Liver (tissue), 3 donors: ENCODE data around the gene EPB41L3.

Experiments used
- FOXA1 ChIP-seq: IDR thresholded peaks from 2 replicates; pipeline ENCODE4 v1.6.1; 2016; ENCODE audit warnings: antibody characterized with exemption
- RAD21 ChIP-seq, 2 donors: IDR thresholded peaks; 2 replicates each; pipeline ENCODE4 v1.6.1; 2016; ENCODE audit warnings: antibody characterized with exemption in 2 of 2, mild to moderate bottlenecking in 2 of 2
- SP1 ChIP-seq: IDR thresholded peaks from 2 replicates; pipeline ENCODE4 v1.6.1; 2018; ENCODE audit warnings: antibody characterized with exemption, mild to moderate bottlenecking
- TF ChIP-seq, protein P1 (sequence below): fragments of 150-350 bp; IDR thresholded peaks from 2 replicates; pipeline ENCODE4 v1.5.1; 2017; ENCODE audit warnings: improper control_type of control experiment, low read depth, low read length; ENCODE audit not compliant: missing input control
- TF ChIP-seq, protein P2 (sequence below): IDR thresholded peaks from 2 replicates; pipeline ENCODE4 v1.6.1; 2016; ENCODE audit warnings: antibody characterized with exemption
- TF ChIP-seq, protein P3 (sequence below): IDR thresholded peaks from 2 replicates; pipeline ENCODE4 v1.6.1; 2016; ENCODE audit warnings: antibody characterized with exemption, mild to moderate bottlenecking
- donor health status: healthy.
- donor health status: healthy.

DNA sequence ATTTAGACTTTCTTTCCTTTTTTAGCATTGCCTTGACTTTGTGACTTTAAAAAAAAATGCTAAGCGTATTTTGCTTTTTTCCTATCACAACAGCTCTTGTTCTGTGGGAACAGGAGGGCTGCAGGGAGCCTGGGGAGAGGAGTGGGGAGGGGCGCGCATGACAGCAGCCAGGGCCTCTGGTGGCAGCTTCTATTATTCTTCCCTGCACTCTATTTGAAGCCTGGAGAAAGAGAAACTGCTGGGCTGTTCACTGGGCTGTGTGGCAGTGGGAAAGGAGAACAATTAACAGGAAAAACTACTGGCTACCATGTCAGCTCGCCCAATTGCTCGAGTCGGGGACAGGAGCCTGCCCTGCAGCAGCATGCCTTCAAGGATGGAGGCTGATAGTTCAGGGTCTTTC is 129.3 kb downstream of the EPB41L3 start:
- TF ChIP-seq RAD21 (IDR thresholded peaks at IDR 0.05) = no peak
- TF ChIP-seq, protein P1, sequence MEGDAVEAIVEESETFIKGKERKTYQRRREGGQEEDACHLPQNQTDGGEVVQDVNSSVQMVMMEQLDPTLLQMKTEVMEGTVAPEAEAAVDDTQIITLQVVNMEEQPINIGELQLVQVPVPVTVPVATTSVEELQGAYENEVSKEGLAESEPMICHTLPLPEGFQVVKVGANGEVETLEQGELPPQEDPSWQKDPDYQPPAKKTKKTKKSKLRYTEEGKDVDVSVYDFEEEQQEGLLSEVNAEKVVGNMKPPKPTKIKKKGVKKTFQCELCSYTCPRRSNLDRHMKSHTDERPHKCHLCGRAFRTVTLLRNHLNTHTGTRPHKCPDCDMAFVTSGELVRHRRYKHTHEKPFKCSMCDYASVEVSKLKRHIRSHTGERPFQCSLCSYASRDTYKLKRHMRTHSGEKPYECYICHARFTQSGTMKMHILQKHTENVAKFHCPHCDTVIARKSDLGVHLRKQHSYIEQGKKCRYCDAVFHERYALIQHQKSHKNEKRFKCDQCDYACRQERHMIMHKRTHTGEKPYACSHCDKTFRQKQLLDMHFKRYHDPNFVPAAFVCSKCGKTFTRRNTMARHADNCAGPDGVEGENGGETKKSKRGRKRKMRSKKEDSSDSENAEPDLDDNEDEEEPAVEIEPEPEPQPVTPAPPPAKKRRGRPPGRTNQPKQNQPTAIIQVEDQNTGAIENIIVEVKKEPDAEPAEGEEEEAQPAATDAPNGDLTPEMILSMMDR = no peak
- TF ChIP-seq FOXA1 = no peak
- TF ChIP-seq SP1 = no peak
- TF ChIP-seq, protein P2, sequence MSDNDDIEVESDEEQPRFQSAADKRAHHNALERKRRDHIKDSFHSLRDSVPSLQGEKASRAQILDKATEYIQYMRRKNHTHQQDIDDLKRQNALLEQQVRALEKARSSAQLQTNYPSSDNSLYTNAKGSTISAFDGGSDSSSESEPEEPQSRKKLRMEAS = no peak
- TF ChIP-seq, protein P3, sequence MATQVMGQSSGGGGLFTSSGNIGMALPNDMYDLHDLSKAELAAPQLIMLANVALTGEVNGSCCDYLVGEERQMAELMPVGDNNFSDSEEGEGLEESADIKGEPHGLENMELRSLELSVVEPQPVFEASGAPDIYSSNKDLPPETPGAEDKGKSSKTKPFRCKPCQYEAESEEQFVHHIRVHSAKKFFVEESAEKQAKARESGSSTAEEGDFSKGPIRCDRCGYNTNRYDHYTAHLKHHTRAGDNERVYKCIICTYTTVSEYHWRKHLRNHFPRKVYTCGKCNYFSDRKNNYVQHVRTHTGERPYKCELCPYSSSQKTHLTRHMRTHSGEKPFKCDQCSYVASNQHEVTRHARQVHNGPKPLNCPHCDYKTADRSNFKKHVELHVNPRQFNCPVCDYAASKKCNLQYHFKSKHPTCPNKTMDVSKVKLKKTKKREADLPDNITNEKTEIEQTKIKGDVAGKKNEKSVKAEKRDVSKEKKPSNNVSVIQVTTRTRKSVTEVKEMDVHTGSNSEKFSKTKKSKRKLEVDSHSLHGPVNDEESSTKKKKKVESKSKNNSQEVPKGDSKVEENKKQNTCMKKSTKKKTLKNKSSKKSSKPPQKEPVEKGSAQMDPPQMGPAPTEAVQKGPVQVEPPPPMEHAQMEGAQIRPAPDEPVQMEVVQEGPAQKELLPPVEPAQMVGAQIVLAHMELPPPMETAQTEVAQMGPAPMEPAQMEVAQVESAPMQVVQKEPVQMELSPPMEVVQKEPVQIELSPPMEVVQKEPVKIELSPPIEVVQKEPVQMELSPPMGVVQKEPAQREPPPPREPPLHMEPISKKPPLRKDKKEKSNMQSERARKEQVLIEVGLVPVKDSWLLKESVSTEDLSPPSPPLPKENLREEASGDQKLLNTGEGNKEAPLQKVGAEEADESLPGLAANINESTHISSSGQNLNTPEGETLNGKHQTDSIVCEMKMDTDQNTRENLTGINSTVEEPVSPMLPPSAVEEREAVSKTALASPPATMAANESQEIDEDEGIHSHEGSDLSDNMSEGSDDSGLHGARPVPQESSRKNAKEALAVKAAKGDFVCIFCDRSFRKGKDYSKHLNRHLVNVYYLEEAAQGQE = no peak
